Nephron progenitor cell (in vitro differentiated cells): ENCODE measurements around the gene GSN.

Experiments
- DNase-seq: peaks from one replicate; pipeline ENCODE4 v3.0.0; 2021
- H3K27ac Mint-ChIP-seq: 2 replicates; pipeline ENCODE4 v1.8.0; 2021; ENCODE audit warnings: mild to moderate bottlenecking, moderate library complexity, mixed read lengths
- H3K27me3 Mint-ChIP-seq: 2 replicates; pipeline ENCODE4 v1.8.0; 2021; ENCODE audit warnings: mild to moderate bottlenecking, low read depth, mixed read lengths; ENCODE audit not compliant: poor library complexity
- H3K36me3 Mint-ChIP-seq: 2 replicates; pipeline ENCODE4 v1.8.0; 2021; ENCODE audit warnings: low read depth, mixed read lengths
- H3K4me1 Mint-ChIP-seq: 2 replicates; pipeline ENCODE4 v1.8.0; 2021; ENCODE audit warnings: mixed read lengths
- H3K4me3 Mint-ChIP-seq: 2 replicates; pipeline ENCODE4 v1.8.0; 2021; ENCODE audit warnings: mild to moderate bottlenecking, moderate library complexity, mixed read lengths
- H3K9me3 Mint-ChIP-seq: 2 replicates; pipeline ENCODE4 v1.8.0; 2021; ENCODE audit warnings: mild to moderate bottlenecking, moderate library complexity, mixed read lengths
- CTCF ChIP-seq: fragments of 200-600 bp; sonication (generic); IDR thresholded peaks from 2 replicates; pipeline ENCODE4 v1.5.0; 2021; ENCODE audit warnings: antibody characterized with exemption

The GSN gene

GRCh38 chr9:121324755-121325154 lies 56.8 kb downstream of the GSN start:
- no peak overlapping the region for H3K4me3 Mint-ChIP-seq
- DNase-seq = no peak
- no peak overlapping the region for H3K27ac Mint-ChIP-seq
- no peak for TF ChIP-seq CTCF
- H3K9me3 Mint-ChIP-seq = no peaks in the 10 kb centered on the region
- peaks cover 24% of the 10 kb centered on the region for H3K36me3 Mint-ChIP-seq
- H3K4me1 Mint-ChIP-seq = no peaks in the 10 kb centered on the region
- H3K27me3 Mint-ChIP-seq = peaks cover 5% of the 10 kb centered on the region

- H3K27me3 Mint-ChIP-seq = peaks cover 5% of the 10 kb centered on the region
- no peak for TF ChIP-seq CTCF
- H3K27ac Mint-ChIP-seq = no peak overlapping the region
- DNase-seq = no peak
- no peaks in the 10 kb centered on the region for H3K9me3 Mint-ChIP-seq
- peaks cover 26% of the 10 kb centered on the region for H3K36me3 Mint-ChIP-seq
- no peaks in the 10 kb centered on the region for H3K4me1 Mint-ChIP-seq
- no peak overlapping the region for H3K4me3 Mint-ChIP-seq
Observed at GRCh38 chr9:121325387-121325786, 57.4 kb downstream of the GSN start.

- H3K27ac Mint-ChIP-seq = no peak overlapping the region
- no peak for DNase-seq
Observed at GRCh38 chr9:121326130-121326838, 58.3 kb downstream of the GSN start.

GRCh38 chr9:121326901-121327613 lies 59.1 kb downstream of the GSN start:
- Mint-ChIP-seq H3K9me3 (no peaks in the 10 kb centered on the region), H3K27me3 (peaks cover 5% of the 10 kb centered on the region), H3K4me3 (no peak overlapping the region), H3K36me3 (peaks cover 27% of the 10 kb centered on the region), H3K27ac (no peak overlapping the region), H3K4me1 (no peaks in the 10 kb centered on the region)
- no peak for TF ChIP-seq CTCF
- DNase-seq = no peak

More at GRCh38 chr9:121326130-121326838, 58.3 kb downstream of the GSN start:
- Mint-ChIP-seq H3K9me3 (no peaks in the 10 kb centered on the region), H3K27me3 (peaks cover 5% of the 10 kb centered on the region), H3K4me3 (no peak overlapping the region), H3K36me3 (peaks cover 30% of the 10 kb centered on the region), H3K4me1 (no peaks in the 10 kb centered on the region)
- no peak for TF ChIP-seq CTCF

GRCh38 chr9:121328476-121328875 lies 60.5 kb downstream of the GSN start:
- peaks cover 15% of the 10 kb centered on the region for H3K36me3 Mint-ChIP-seq

More at GRCh38 chr9:121328476-121328875, 60.5 kb downstream of the GSN start:
- DNase-seq = no peak
- Mint-ChIP-seq H3K9me3 (no peaks in the 10 kb centered on the region), H3K4me1 (no peaks in the 10 kb centered on the region), H3K27me3 (peaks cover 5% of the 10 kb centered on the region), H3K4me3 (no peak overlapping the region), H3K27ac (no peak overlapping the region)
- TF ChIP-seq CTCF = no peak
